ENCODE data around the gene NPAS3.

DNA sequence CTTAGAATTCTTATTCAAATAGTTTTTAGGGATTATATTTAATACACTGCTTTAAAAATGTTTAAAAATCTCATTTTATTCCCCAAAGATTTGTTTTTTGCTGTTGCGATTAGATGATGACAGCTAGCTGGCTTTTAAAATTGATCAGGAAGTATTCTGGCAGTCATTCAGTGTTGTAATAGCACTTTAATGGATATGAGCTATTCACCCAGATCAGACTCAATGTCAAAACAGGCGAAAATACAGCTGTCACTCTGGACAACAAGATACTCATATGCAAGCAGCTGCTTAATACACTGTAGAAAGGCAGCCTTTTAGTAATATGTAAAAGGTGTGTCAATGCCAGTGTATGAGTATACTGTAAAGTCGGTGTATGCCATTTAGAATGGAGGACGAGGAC is 91.7 kb downstream of the NPAS3 start:
- TF ChIP-seq, protein P1, sequence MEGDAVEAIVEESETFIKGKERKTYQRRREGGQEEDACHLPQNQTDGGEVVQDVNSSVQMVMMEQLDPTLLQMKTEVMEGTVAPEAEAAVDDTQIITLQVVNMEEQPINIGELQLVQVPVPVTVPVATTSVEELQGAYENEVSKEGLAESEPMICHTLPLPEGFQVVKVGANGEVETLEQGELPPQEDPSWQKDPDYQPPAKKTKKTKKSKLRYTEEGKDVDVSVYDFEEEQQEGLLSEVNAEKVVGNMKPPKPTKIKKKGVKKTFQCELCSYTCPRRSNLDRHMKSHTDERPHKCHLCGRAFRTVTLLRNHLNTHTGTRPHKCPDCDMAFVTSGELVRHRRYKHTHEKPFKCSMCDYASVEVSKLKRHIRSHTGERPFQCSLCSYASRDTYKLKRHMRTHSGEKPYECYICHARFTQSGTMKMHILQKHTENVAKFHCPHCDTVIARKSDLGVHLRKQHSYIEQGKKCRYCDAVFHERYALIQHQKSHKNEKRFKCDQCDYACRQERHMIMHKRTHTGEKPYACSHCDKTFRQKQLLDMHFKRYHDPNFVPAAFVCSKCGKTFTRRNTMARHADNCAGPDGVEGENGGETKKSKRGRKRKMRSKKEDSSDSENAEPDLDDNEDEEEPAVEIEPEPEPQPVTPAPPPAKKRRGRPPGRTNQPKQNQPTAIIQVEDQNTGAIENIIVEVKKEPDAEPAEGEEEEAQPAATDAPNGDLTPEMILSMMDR (IDR thresholded peaks at IDR 0.05) = no peak
- TF ChIP-seq POLR2A (IDR thresholded peaks at IDR 0.05) = no peak
